HepG2 (cell line): ENCODE measurements around the gene SPRYD4. TPM values are rescaled to one million over a fixed set of nuclear protein-coding genes. Genes with fewer than 3 reads are reported as not detected.

Source experiments
- CAMTA2 ChIP-seq: sonication (generic); formaldehyde crosslinking; IDR thresholded peaks from 2 replicates; pipeline ENCODE4 v1.4.0; 2020; ENCODE audit warnings: mild to moderate bottlenecking, missing genetic modification reagents, borderline replicate concordance
- CBX2 ChIP-seq, 2 experiments: fragments of 200-600 bp in 1 of 2; sonication (generic); formaldehyde crosslinking in 1 of 2; IDR thresholded peaks; 2 replicates each; pipeline versions ENCODE4 v1.7.0 to v1.8.1; 2018 to 2022; ENCODE audit warnings: low read depth in 2 of 2, low read length in 1 of 2, mild to moderate bottlenecking in 1 of 2, missing genetic modification reagents in 1 of 2
- ETS1 ChIP-seq: sonication (generic); formaldehyde crosslinking; IDR thresholded peaks from 2 replicates; pipeline ENCODE4 v1.4.0; 2020; ENCODE audit warnings: missing genetic modification reagents
- IKZF5 ChIP-seq: IDR thresholded peaks from 2 replicates; pipeline ENCODE4 v1.6.1; 2018; ENCODE audit warnings: missing genetic modification reagents, mild to moderate bottlenecking, missing compliant biosample characterization
- KDM4B ChIP-seq: sonication (generic); formaldehyde crosslinking; IDR thresholded peaks from 2 replicates; pipeline ENCODE4 v1.4.0; 2020; ENCODE audit warnings: missing genetic modification reagents
- PHF5A ChIP-seq: IDR thresholded peaks from one replicate; pipeline ENCODE4 v1.6.1; 2018; ENCODE audit warnings: low read depth, missing genetic modification reagents; ENCODE audit not compliant: unreplicated experiment
- PRMT3 ChIP-seq: sonication (generic); formaldehyde crosslinking; IDR thresholded peaks from 2 replicates; pipeline ENCODE4 v1.8.1; 2022; ENCODE audit warnings: low read depth, mild to moderate bottlenecking, moderate library complexity, missing genetic modification reagents, borderline replicate concordance
- SAP130 ChIP-seq: IDR thresholded peaks from 2 replicates; pipeline ENCODE4 v1.6.1; 2016; ENCODE audit warnings: low read depth
- SMAD9 ChIP-seq: sonication (generic); formaldehyde crosslinking; IDR thresholded peaks from 2 replicates; pipeline ENCODE4 v1.5.1; 2020; ENCODE audit warnings: mild to moderate bottlenecking, missing genetic modification reagents
- SNRNP70 ChIP-seq: fragments of 200-400 bp; formaldehyde crosslinking; IDR thresholded peaks from 2 replicates; pipeline ENCODE4 v1.6.1; 2017; ENCODE audit warnings: mild to moderate bottlenecking, low read depth, low read length, moderate library complexity
- TEAD3 ChIP-seq: optimal IDR thresholded peaks from 2 replicates; pipeline ENCODE3; 2016; ENCODE audit warnings: borderline replicate concordance
- TSC22D2 ChIP-seq: sonication (generic); formaldehyde crosslinking; IDR thresholded peaks from 2 replicates; pipeline ENCODE4 v1.5.1; 2020; ENCODE audit warnings: missing genetic modification reagents, mild to moderate bottlenecking, borderline replicate concordance
- ZBTB26 ChIP-seq: IDR thresholded peaks from 2 replicates; pipeline ENCODE4 v1.6.1; 2016; ENCODE audit warnings: missing compliant biosample characterization, missing genetic modification reagents, borderline replicate concordance
- ZGPAT ChIP-seq: IDR thresholded peaks from 2 replicates; pipeline ENCODE4 v1.6.1; 2016; ENCODE audit warnings: mild to moderate bottlenecking
- ZNF138 ChIP-seq: sonication (generic); formaldehyde crosslinking; IDR thresholded peaks from 2 replicates; pipeline ENCODE4 v1.5.0; 2020; ENCODE audit warnings: mild to moderate bottlenecking, low read depth, missing genetic modification reagents
- ZNF225 ChIP-seq: sonication (generic); formaldehyde crosslinking; IDR thresholded peaks from 2 replicates; pipeline ENCODE4 v1.4.0; 2020; ENCODE audit warnings: mild to moderate bottlenecking, missing genetic modification reagents
- ZNF660 ChIP-seq: sonication (generic); formaldehyde crosslinking; IDR thresholded peaks from 2 replicates; pipeline ENCODE4 v1.5.1; 2020; ENCODE audit warnings: mild to moderate bottlenecking, low read depth, missing genetic modification reagents, borderline replicate concordance
- ZNF782 ChIP-seq: sonication (generic); formaldehyde crosslinking; IDR thresholded peaks from 2 replicates; pipeline ENCODE4 v1.4.0; 2020; ENCODE audit warnings: missing genetic modification reagents, mild to moderate bottlenecking, borderline replicate concordance
- ZSCAN21 ChIP-seq: sonication (generic); formaldehyde crosslinking; IDR thresholded peaks from 2 replicates; pipeline ENCODE4 v1.8.0; 2022; ENCODE audit warnings: mild to moderate bottlenecking, missing genetic modification reagents, moderate library complexity, borderline replicate concordance
- polyA plus RNA-seq, 8 experiments: library from polyadenylated mRNA; depleted of rRNA in 3 of 8; stranded (reverse) in 7 of 8; unstranded in 1 of 8; fragments of >200 nt; fragmentation: Illumina TruSeq in 4 of 8; extraction: Trizol in 4 of 8; gene quantifications; 2 replicates each; pipeline versions ENCODE4 v1.2.1 to v1.2.3, GENCODE V29; 2011 to 2016; ENCODE audit warnings: low read depth in 4 of 8, missing spikeins in 1 of 8, mixed read lengths in 1 of 8; ENCODE audit not compliant: insufficient read depth in 1 of 8
- total RNA-seq, 5 experiments: library from RNA; depleted of rRNA; stranded (reverse); fragments of >200 nt; fragmentation: Illumina TruSeq; extraction: Trizol; gene quantifications; 2 replicates each; pipeline ENCODE4 v1.2.3, GENCODE V29; 2016; ENCODE audit warnings: low read depth in 1 of 5
- TF ChIP-seq, protein P1 (sequence below): sonication (generic); formaldehyde crosslinking; conservative IDR thresholded peaks from 2 replicates; pipeline ENCODE4 v1.4.0; 2020; ENCODE audit warnings: mild to moderate bottlenecking, missing genetic modification reagents, moderate library complexity

SPRYD4 gene
- total and polyA plus RNA-seq, 2 of the 13 experiments (the other 11 are each of a cell fraction or from before 2014, with no cell fraction given), result 3.9 to 4.5 TPM

- no peak for TF ChIP-seq ZGPAT (CRISPR knock-in tag)
- TF ChIP-seq ZSCAN21 (CRISPR knock-in tag), result no peak; the same call in 1 of the 2 replicates
- TF ChIP-seq SMAD9 (CRISPR knock-in tag), result 0 out of 2 replicates have a peak, but pooled peaks have one; percentile 31
- 0 out of 2 replicates have a peak, but pooled peaks have one; percentile 1 for TF ChIP-seq IKZF5 (CRISPR knock-in tag)
- no peak for TF ChIP-seq SNRNP70
- peak; percentile 77; the same call in 1 of the 2 replicates for TF ChIP-seq ZNF782 (CRISPR knock-in tag)
- TF ChIP-seq ZNF660, result no peak
- peak; percentile 47 for TF ChIP-seq SAP130
- 0 out of 2 replicates have a peak, but pooled peaks have one; percentile 34 for TF ChIP-seq ZNF138 (CRISPR knock-in tag)
- TF ChIP-seq KDM4B, result 0 out of 2 replicates have a peak, but pooled peaks have one; percentile 50
- no peak for TF ChIP-seq TSC22D2 (CRISPR knock-in tag)
- TF ChIP-seq ZNF225 (CRISPR knock-in tag), result peak; percentile 78; the same call in 1 of the 2 replicates
- no peak for TF ChIP-seq CAMTA2 (CRISPR knock-in tag)
- TF ChIP-seq PHF5A (CRISPR knock-in tag), result no peak
- no peak for TF ChIP-seq TEAD3 (CRISPR knock-in tag)
- TF ChIP-seq ZBTB26 (CRISPR knock-in tag), result no peak
- TF ChIP-seq PRMT3 (CRISPR knock-in tag), result 0 out of 2 replicates have a peak, but pooled peaks have one; percentile 4
- TF ChIP-seq, protein P1, sequence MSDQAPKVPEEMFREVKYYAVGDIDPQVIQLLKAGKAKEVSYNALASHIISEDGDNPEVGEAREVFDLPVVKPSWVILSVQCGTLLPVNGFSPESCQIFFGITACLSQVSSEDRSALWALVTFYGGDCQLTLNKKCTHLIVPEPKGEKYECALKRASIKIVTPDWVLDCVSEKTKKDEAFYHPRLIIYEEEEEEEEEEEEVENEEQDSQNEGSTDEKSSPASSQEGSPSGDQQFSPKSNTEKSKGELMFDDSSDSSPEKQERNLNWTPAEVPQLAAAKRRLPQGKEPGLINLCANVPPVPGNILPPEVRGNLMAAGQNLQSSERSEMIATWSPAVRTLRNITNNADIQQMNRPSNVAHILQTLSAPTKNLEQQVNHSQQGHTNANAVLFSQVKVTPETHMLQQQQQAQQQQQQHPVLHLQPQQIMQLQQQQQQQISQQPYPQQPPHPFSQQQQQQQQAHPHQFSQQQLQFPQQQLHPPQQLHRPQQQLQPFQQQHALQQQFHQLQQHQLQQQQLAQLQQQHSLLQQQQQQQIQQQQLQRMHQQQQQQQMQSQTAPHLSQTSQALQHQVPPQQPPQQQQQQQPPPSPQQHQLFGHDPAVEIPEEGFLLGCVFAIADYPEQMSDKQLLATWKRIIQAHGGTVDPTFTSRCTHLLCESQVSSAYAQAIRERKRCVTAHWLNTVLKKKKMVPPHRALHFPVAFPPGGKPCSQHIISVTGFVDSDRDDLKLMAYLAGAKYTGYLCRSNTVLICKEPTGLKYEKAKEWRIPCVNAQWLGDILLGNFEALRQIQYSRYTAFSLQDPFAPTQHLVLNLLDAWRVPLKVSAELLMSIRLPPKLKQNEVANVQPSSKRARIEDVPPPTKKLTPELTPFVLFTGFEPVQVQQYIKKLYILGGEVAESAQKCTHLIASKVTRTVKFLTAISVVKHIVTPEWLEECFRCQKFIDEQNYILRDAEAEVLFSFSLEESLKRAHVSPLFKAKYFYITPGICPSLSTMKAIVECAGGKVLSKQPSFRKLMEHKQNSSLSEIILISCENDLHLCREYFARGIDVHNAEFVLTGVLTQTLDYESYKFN (CRISPR knock-in tag), result no peak
- TF ChIP-seq CBX2 (IDR thresholded peaks at IDR 0.05; ENCODE audit: low read depth, low read length), result no peak
- no peak for TF ChIP-seq CBX2 (CRISPR knock-in tag; IDR thresholded peaks at IDR 0.05; ENCODE audit: low read depth)
- no peak for TF ChIP-seq ETS1 (CRISPR knock-in tag)
Measured at GRCh38 chr12:56487448-56488040, 19.2 kb downstream of the SPRYD4 start (continued).
